Left ventricle myocardium inferior (tissue), 1 donor: Measurements from ENCODE around the gene OR2V1. TPM values are rescaled to one million over a fixed set of nuclear protein-coding genes. Genes with fewer than 3 reads are reported as not detected.

ENCODE experiments used
- DNase-seq: peaks from one replicate; pipeline ENCODE4 v3.0.0-alpha.2; 2020
- H3K27ac ChIP-seq: fragments of 200-600 bp; replicated peaks from 2 replicates; pipeline ENCODE4 v1.8.0; 2021
- H3K27me3 ChIP-seq: fragments of 200-600 bp; 2 replicates; pipeline ENCODE4 v1.8.0; 2021; ENCODE audit warnings: low read depth
- H3K36me3 ChIP-seq: fragments of 200-600 bp; 2 replicates; pipeline ENCODE4 v1.8.0; 2021
- H3K4me1 ChIP-seq: fragments of 200-600 bp; 2 replicates; pipeline ENCODE4 v1.8.0; 2021
- H3K4me3 ChIP-seq: fragments of 200-600 bp; 2 replicates; pipeline ENCODE4 v1.8.0; 2021; ENCODE audit warnings: mild to moderate bottlenecking, moderate library complexity
- H3K9me3 ChIP-seq: fragments of 200-600 bp; replicated peaks from 2 replicates; pipeline ENCODE4 v1.8.0; 2021
- CTCF ChIP-seq: fragments of 200-600 bp; IDR thresholded peaks from 2 replicates; pipeline ENCODE4 v1.8.0; 2021; ENCODE audit warnings: antibody characterized with exemption, mild to moderate bottlenecking, borderline replicate concordance
- intact Hi-C: fragments of 100-400 bp; cut with micrococcal nuclease; formaldehyde crosslinking; loops from one replicate; pipeline ENCODE4 v1.11.0; 2022
- total RNA-seq: library from RNA; stranded (reverse); fragmentation: NEBNext Ultra II Directional; extraction: Animal tissue kit (Norgen Biotek cat#: 25700); gene quantifications from one replicate; pipeline ENCODE4 v1.2.1, GENCODE V29; 2021
- donor health status: DM: no; HTN: yes; CAD: no; lungs with severe emphysema.

OR2V1 gene
- total RNA-seq, 1 donor from 2014 or later = not detected

- peaks cover 49% of the 10 kb centered on the region for H3K27me3 ChIP-seq
- no peaks in the 10 kb centered on the region for H3K36me3 ChIP-seq
- H3K9me3 ChIP-seq = peaks cover 28% of the 10 kb centered on the region
- H3K4me1 ChIP-seq = no peaks in the 10 kb centered on the region
- no peak overlapping the region for H3K27ac ChIP-seq
- no peak for TF ChIP-seq CTCF
- no peak for DNase-seq
- no peak overlapping the region for H3K4me3 ChIP-seq
- intact Hi-C loops = no loop called here
Measured at GRCh38 chr5:181081989-181082388, 49.0 kb downstream of the OR2V1 start.

DNA sequence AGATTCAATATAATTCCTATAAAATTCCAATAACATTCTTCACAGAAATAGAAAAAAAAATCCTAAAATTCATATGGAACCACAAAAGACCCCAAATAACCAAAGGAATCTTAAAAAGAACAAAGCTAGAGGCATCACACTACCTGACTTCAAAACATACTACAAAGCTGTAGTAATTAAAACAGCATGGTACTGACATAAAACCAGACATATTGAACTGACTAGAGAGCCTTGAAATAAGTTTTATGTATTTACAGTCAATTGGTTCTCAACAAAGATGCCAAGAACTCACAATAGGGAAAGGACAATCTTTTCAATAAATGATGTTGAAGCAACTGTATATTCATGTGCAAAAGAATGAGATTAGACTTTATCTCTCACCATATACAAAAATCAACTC lies 54.0 kb downstream of the OR2V1 start:
- DNase-seq = no peak
- H3K4me3 ChIP-seq = no peak overlapping the region
- intact Hi-C loops = no loop called here
- peaks cover 45% of the 10 kb centered on the region for H3K9me3 ChIP-seq
- H3K27ac ChIP-seq = no peak overlapping the region
- H3K27me3 ChIP-seq = peaks cover 43% of the 10 kb centered on the region
- no peaks in the 10 kb centered on the region for H3K4me1 ChIP-seq
- TF ChIP-seq CTCF = no peak
- no peaks in the 10 kb centered on the region for H3K36me3 ChIP-seq

Other genes with a start within 250 kb of the OR2V1 start
- 0.58 TPM for gene BTNL8, start 232.0 kb downstream of the OR2V1 start, total RNA-seq
- not detected for gene BTNL3, start 142.3 kb downstream of the OR2V1 start, total RNA-seq
- 38.5 TPM for gene BTNL9, start 90.9 kb downstream of the OR2V1 start, total RNA-seq
- not detected for gene OR2V2, start 16.4 kb upstream of the OR2V1 start, total RNA-seq
- gene TRIM7, start 74.0 kb upstream of the OR2V1 start, total RNA-seq = 6.4 TPM
- gene TRIM41, start 92.1 kb upstream of the OR2V1 start, total RNA-seq = 26.4 TPM
- 628 TPM for gene RACK1, start 112.7 kb upstream of the OR2V1 start, total RNA-seq
- 8.5 TPM for gene TRIM52, start 130.0 kb upstream of the OR2V1 start, total RNA-seq
- not detected for gene OR4F3, start 236.1 kb upstream of the OR2V1 start, total RNA-seq